Measurements from ENCODE around the gene FRS2.
"Not testable (repeated sequence)": the region's sequence is repeated elsewhere in the genome, so short reads cannot be mapped to it uniquely, and the experiment has no call there.

Gene FRS2

GRCh38 chr12:69440016-69440415, 30.2 kb upstream of the FRS2 start:
- DNase-seq (ENCODE audit: low read depth) = no peak
- no peak overlapping the region for H3K4me3 ChIP-seq (ENCODE audit: low read depth, low read length)
- in situ Hi-C loops (cut with HindIII; ENCODE audit: low sequenced_read_pairs) = no loop called here
- TF ChIP-seq CTCF (IDR thresholded peaks at IDR 0.05; ENCODE audit: low read depth, low read length, missing control alignments) = no peak

GRCh38 chr12:69440886-69441285, 29.3 kb upstream of the FRS2 start:
- H3K4me3 ChIP-seq (ENCODE audit: low read depth, low read length) = no peak overlapping the region
- no peak for DNase-seq (ENCODE audit: low read depth)
- in situ Hi-C loops (cut with HindIII; ENCODE audit: low sequenced_read_pairs) = no loop called here
- no peak for TF ChIP-seq CTCF (IDR thresholded peaks at IDR 0.05; ENCODE audit: low read depth, low read length, missing control alignments)

GRCh38 chr12:69442894-69443293, 27.3 kb upstream of the FRS2 start:
- peak; percentile 22 for DNase-seq (ENCODE audit: low read depth)
- in situ Hi-C loops (cut with HindIII; ENCODE audit: low sequenced_read_pairs) = no loop called here

GRCh38 chr12:69443916-69444315, 26.3 kb upstream of the FRS2 start:
- no peak overlapping the region for H3K4me3 ChIP-seq (ENCODE audit: low read depth, low read length)
- no peak for DNase-seq (ENCODE audit: low read depth)
- TF ChIP-seq CTCF (IDR thresholded peaks at IDR 0.05; ENCODE audit: low read depth, low read length, missing control alignments) = no peak
- in situ Hi-C loops (cut with HindIII; ENCODE audit: low sequenced_read_pairs) = no loop called here

More at GRCh38 chr12:69442894-69443293, 27.3 kb upstream of the FRS2 start:
- no peak for TF ChIP-seq CTCF (IDR thresholded peaks at IDR 0.05; ENCODE audit: low read depth, low read length, missing control alignments)
- no peak overlapping the region for H3K4me3 ChIP-seq (ENCODE audit: low read depth, low read length)

GRCh38 chr12:69447892-69448291, 22.3 kb upstream of the FRS2 start:
- no peak overlapping the region for H3K4me3 ChIP-seq (ENCODE audit: low read depth, low read length)
- TF ChIP-seq CTCF (IDR thresholded peaks at IDR 0.05; ENCODE audit: low read depth, low read length, missing control alignments) = no peak
- no peak for DNase-seq (ENCODE audit: low read depth)
- in situ Hi-C loops (cut with HindIII; ENCODE audit: low sequenced_read_pairs) = no loop called here

- in situ Hi-C loops (cut with HindIII; ENCODE audit: low sequenced_read_pairs); H3K4me3 ChIP-seq (ENCODE audit: low read depth, low read length); DNase-seq (ENCODE audit: low read depth): not testable (repeated sequence)
These were observed 17.5 kb upstream of the FRS2 start for GRCh38 chr12:69452598-69453132.

GRCh38 chr12:69456239-69456638, 13.9 kb upstream of the FRS2 start:
- no peak for TF ChIP-seq CTCF (IDR thresholded peaks at IDR 0.05; ENCODE audit: low read depth, low read length, missing control alignments)
- no peak overlapping the region for H3K4me3 ChIP-seq (ENCODE audit: low read depth, low read length)
- in situ Hi-C loops (cut with HindIII; ENCODE audit: low sequenced_read_pairs) = no loop called here
- no peak for DNase-seq (ENCODE audit: low read depth)

Measured in astrocyte of the cerebellum (primary cell).